Suprapubic skin (tissue), 4 donors: Measurements from ENCODE around the gene ETV7.

Experiments
- CTCF ChIP-seq, 2 donors: fragments of 200-600 bp in 1 of 2; fragments of 450-650 bp in 1 of 2; sonication (generic) in 1 of 2; IDR thresholded peaks; one replicate each; pipeline ENCODE4 v1.5.1; 2016 to 2019; ENCODE audit warnings: antibody characterized with exemption in 2 of 2, mild to moderate bottlenecking in 1 of 2, moderate library complexity in 1 of 2
- EP300 ChIP-seq: sonication (generic); formaldehyde crosslinking; IDR thresholded peaks from one replicate; pipeline ENCODE4 v1.6.1; 2017; ENCODE audit warnings: antibody characterized with exemption
- POLR2A ChIP-seq, 2 donors: fragments of 450-650 bp; IDR thresholded peaks; one replicate each; pipeline ENCODE4 v1.6.1; 2017; ENCODE audit warnings: antibody characterized with exemption in 2 of 2, mild to moderate bottlenecking in 2 of 2, moderate library complexity in 2 of 2
- POLR2AphosphoS5 ChIP-seq, 3 donors: sonication (generic); formaldehyde crosslinking; IDR thresholded peaks; one replicate each; pipeline ENCODE4 v1.6.1; 2017; ENCODE audit warnings: antibody characterized with exemption in 3 of 3

- no peak for TF ChIP-seq CTCF (IDR thresholded peaks at IDR 0.05)
- no peak for TF ChIP-seq EP300
- TF ChIP-seq POLR2A (IDR thresholded peaks at IDR 0.05) = no peak
- TF ChIP-seq POLR2AphosphoS5 (IDR thresholded peaks at IDR 0.05) = no peak
Observed at GRCh38 chr6:36374972-36375371, 12.5 kb downstream of the ETV7 start.
